Measurements from ENCODE around the gene FCRL4.

- no peak for TF ChIP-seq CTCF (IDR thresholded peaks at IDR 0.05; ENCODE audit: extremely low read depth in 1 of 2, insufficient read depth in 1 of 2, low read depth in 1 of 2, low read length in 2 of 2)
- TF ChIP-seq MYC (IDR thresholded peaks at IDR 0.05; ENCODE audit: low read depth, low read length), result no peak
These were observed 48.3 kb upstream of the FCRL4 start for GRCh38 chr1:157646144-157646543.
